Fibroblast of pulmonary artery (primary cell): ENCODE results near the gene LGSN.

Experiments
- DNase-seq: peaks from one replicate; pipeline ENCODE4 v3.0.0-alpha.2; 2010; ENCODE audit warnings: low read depth
- H3K4me3 ChIP-seq: replicated peaks from 2 replicates; pipeline ENCODE4 v1.5.1; 2011; ENCODE audit warnings: low read depth, mild to moderate bottlenecking, control low read depth, low read length, moderate library complexity
- CTCF ChIP-seq: IDR thresholded peaks from 2 replicates; pipeline ENCODE4 v1.5.1; 2011; ENCODE audit warnings: mild to moderate bottlenecking, control low read depth, low read length, inconsistent platforms; ENCODE audit errors: missing control alignments

Gene LGSN

GRCh38 chr6:63267828-63268227 is 52.0 kb downstream of the LGSN start:
- no peak for DNase-seq
- no peak for TF ChIP-seq CTCF
- no peak overlapping the region for H3K4me3 ChIP-seq

- H3K4me3 ChIP-seq, result no peak overlapping the region
- TF ChIP-seq CTCF, result no peak
- no peak for DNase-seq
These were observed 52.7 kb downstream of the LGSN start for GRCh38 chr6:63267046-63267445.

DNA sequence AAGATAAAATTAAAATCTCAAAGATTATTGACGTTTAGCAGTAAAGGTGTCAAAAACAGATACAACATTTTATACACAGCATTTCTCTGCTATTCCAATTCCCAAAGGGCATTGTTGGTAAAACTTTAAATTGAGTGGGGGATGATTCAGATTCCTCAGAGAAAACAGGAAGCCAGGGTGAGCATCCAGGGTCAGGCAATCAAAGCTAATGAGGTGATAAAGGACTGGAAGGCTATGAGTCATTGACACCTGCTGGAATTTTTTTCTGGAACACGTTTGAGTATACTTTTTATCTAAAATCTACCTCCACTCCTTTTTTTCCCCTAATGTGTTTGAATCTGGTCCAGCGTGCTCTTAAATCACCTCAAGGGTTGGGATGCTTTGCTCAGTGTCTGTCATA is 56.3 kb downstream of the LGSN start:
- TF ChIP-seq CTCF, result no peak
- DNase-seq, result no peak
- H3K4me3 ChIP-seq, result no peak overlapping the region

DNA sequence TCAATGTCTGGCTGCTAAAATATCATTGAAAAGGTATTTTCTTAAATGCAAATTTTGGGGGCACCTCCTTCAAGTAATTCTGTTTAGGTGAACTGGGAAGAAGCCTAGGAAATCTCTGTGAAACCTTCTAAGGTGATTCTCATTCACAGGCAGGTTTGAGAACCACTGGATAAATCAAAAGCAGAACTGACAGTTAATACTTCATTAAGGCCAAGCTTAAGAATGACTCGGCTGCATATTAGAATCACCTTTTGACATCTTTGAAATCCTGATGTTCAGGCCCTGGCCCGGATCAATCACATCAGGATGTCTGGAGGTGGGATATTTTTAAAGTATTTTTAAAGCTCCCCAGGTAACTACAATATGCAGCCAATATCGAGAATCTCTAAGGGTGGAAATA is 58.0 kb downstream of the LGSN start:
- no peak for DNase-seq
- no peak overlapping the region for H3K4me3 ChIP-seq
- TF ChIP-seq CTCF, result no peak

DNA sequence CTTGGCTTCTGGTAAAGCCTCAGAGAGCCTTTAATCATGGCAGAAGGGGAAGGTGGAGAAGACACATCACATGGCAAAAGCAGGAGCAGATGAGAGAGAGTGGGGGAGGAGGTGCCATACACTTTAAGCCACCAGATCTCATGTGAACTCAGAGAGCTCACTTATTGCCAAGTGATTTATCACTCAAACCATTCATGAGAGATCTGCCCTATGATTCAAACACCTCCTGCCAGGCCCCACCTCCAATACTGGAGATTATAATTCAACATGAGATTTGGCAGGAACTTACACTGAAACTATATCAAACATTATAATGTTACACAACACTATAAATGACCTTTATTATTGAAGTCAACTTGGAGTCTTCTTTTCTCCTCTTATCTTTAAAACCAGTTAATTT is 60.6 kb downstream of the LGSN start:
- no peak for DNase-seq
- TF ChIP-seq CTCF, result no peak
- no peak overlapping the region for H3K4me3 ChIP-seq

GRCh38 chr6:63249875-63250482 is 69.8 kb downstream of the LGSN start:
- DNase-seq, result no peak
- TF ChIP-seq CTCF, result no peak
- no peak overlapping the region for H3K4me3 ChIP-seq

- TF ChIP-seq CTCF, result no peak
- no peak overlapping the region for H3K4me3 ChIP-seq
- DNase-seq, result no peak
These were observed 73.2 kb downstream of the LGSN start for GRCh38 chr6:63246581-63246980.
